ENCODE results near the gene OBSCN.

OBSCN gene

GRCh38 chr1:228207851-228208821, at the start of gene OBSCN:
OBSCN (plus strand) TSS chr1:228208044; CDS start chr1:228211784, 3,740 bp downstream.
- Histone ChIP-seq H3K4me1 (ENCODE audit: insufficient read depth, low read length) (no peaks in the 10 kb centered on the region), H3K36me3 (ENCODE audit: insufficient read depth, low read depth, low read length) (no peaks in the 10 kb centered on the region), H3K9me3 (ENCODE audit: insufficient read depth, low read depth, low read length) (no peaks in the 10 kb centered on the region), H3K4me3 (ENCODE audit: low read length) (no peak within 1 kb of the TSS), H3K27me3 (ENCODE audit: insufficient read depth, low read length) (peaks cover 34% of the 10 kb centered on the region), H3K9ac (ENCODE audit: low read depth, low read length) (no peak within 1 kb of the TSS), H3K27ac (ENCODE audit: low read length) (no peak within 1 kb of the TSS)

GRCh38 chr1:228158151-228159007, 49.5 kb upstream of the OBSCN start:
- Histone ChIP-seq H3K27me3 (ENCODE audit: insufficient read depth, low read length) (no peaks in the 10 kb centered on the region; the same call in 1 of the 2 replicates), H3K36me3 (ENCODE audit: insufficient read depth, low read depth, low read length) (no peaks in the 10 kb centered on the region), H3K9ac (ENCODE audit: low read depth, low read length) (no peak overlapping the region), H3K4me3 (ENCODE audit: low read length) (no peak overlapping the region), H3K4me1 (ENCODE audit: insufficient read depth, low read length) (peaks cover 4% of the 10 kb centered on the region; the same call in 1 of the 2 replicates), H3K9me3 (ENCODE audit: insufficient read depth, low read depth, low read length) (no peaks in the 10 kb centered on the region), H3K27ac (ENCODE audit: low read length) (no peak overlapping the region)

- Histone ChIP-seq H3K9ac (ENCODE audit: low read depth, low read length) (no peak overlapping the region), H3K27ac (ENCODE audit: low read length) (no peak overlapping the region), H3K4me1 (ENCODE audit: insufficient read depth, low read length) (peaks cover 4% of the 10 kb centered on the region; the same call in 1 of the 2 replicates)
Observed at GRCh38 chr1:228159008-228159665, 48.7 kb upstream of the OBSCN start.

GRCh38 chr1:228160201-228160761, 47.6 kb upstream of the OBSCN start:
- Histone ChIP-seq H3K9me3 (ENCODE audit: insufficient read depth, low read depth, low read length) (no peaks in the 10 kb centered on the region), H3K4me3 (ENCODE audit: low read length) (no peak overlapping the region), H3K27me3 (ENCODE audit: insufficient read depth, low read length) (no peaks in the 10 kb centered on the region; the same call in 1 of the 2 replicates), H3K36me3 (ENCODE audit: insufficient read depth, low read depth, low read length) (no peaks in the 10 kb centered on the region), H3K4me1 (ENCODE audit: insufficient read depth, low read length) (peaks cover 4% of the 10 kb centered on the region; the same call in 1 of the 2 replicates), H3K27ac (ENCODE audit: low read length) (no peak overlapping the region), H3K9ac (ENCODE audit: low read depth, low read length) (no peak overlapping the region)

More at GRCh38 chr1:228159008-228159665, 48.7 kb upstream of the OBSCN start:
- no peak overlapping the region for H3K4me3 ChIP-seq (ENCODE audit: low read length)
- H3K36me3 ChIP-seq (ENCODE audit: insufficient read depth, low read depth, low read length): no peaks in the 10 kb centered on the region
- H3K27me3 ChIP-seq (ENCODE audit: insufficient read depth, low read length): no peaks in the 10 kb centered on the region; the same call in 1 of the 2 replicates
- no peaks in the 10 kb centered on the region for H3K9me3 ChIP-seq (ENCODE audit: insufficient read depth, low read depth, low read length)

GRCh38 chr1:228161362-228161761, 46.5 kb upstream of the OBSCN start:
- no peak overlapping the region for H3K9ac ChIP-seq (ENCODE audit: low read depth, low read length)
- H3K4me1 ChIP-seq (ENCODE audit: insufficient read depth, low read length): peaks cover 4% of the 10 kb centered on the region; the same call in 1 of the 2 replicates
- no peaks in the 10 kb centered on the region for H3K36me3 ChIP-seq (ENCODE audit: insufficient read depth, low read depth, low read length)
- H3K9me3 ChIP-seq (ENCODE audit: insufficient read depth, low read depth, low read length): no peaks in the 10 kb centered on the region
- no peaks in the 10 kb centered on the region; the same call in 1 of the 2 replicates for H3K27me3 ChIP-seq (ENCODE audit: insufficient read depth, low read length)
- no peak overlapping the region for H3K27ac ChIP-seq (ENCODE audit: low read length)
- H3K4me3 ChIP-seq (ENCODE audit: low read length): no peak overlapping the region

GRCh38 chr1:228161866-228162265, 46.0 kb upstream of the OBSCN start:
- H3K4me3 ChIP-seq (ENCODE audit: low read length): no peak overlapping the region
- H3K4me1 ChIP-seq (ENCODE audit: insufficient read depth, low read length): peaks cover 9% of the 10 kb centered on the region; the same call in 1 of the 2 replicates
- H3K9ac ChIP-seq (ENCODE audit: low read depth, low read length): no peak overlapping the region

GRCh38 chr1:228162286-228163006, 45.4 kb upstream of the OBSCN start:
- H3K4me3 ChIP-seq (ENCODE audit: low read length): no peak overlapping the region
- no peak overlapping the region for H3K27ac ChIP-seq (ENCODE audit: low read length)
- no peaks in the 10 kb centered on the region for H3K36me3 ChIP-seq (ENCODE audit: insufficient read depth, low read depth, low read length)
- no peaks in the 10 kb centered on the region for H3K9me3 ChIP-seq (ENCODE audit: insufficient read depth, low read depth, low read length)
- H3K9ac ChIP-seq (ENCODE audit: low read depth, low read length): no peak overlapping the region
- no peaks in the 10 kb centered on the region; the same call in 1 of the 2 replicates for H3K27me3 ChIP-seq (ENCODE audit: insufficient read depth, low read length)
- peaks cover 9% of the 10 kb centered on the region; the same call in 1 of the 2 replicates for H3K4me1 ChIP-seq (ENCODE audit: insufficient read depth, low read length)

More at GRCh38 chr1:228161866-228162265, 46.0 kb upstream of the OBSCN start:
- Histone ChIP-seq H3K27me3 (ENCODE audit: insufficient read depth, low read length) (no peaks in the 10 kb centered on the region; the same call in 1 of the 2 replicates), H3K27ac (ENCODE audit: low read length) (no peak overlapping the region), H3K36me3 (ENCODE audit: insufficient read depth, low read depth, low read length) (no peaks in the 10 kb centered on the region), H3K9me3 (ENCODE audit: insufficient read depth, low read depth, low read length) (no peaks in the 10 kb centered on the region)

GRCh38 chr1:228163007-228163753, 44.7 kb upstream of the OBSCN start:
- Histone ChIP-seq H3K9me3 (ENCODE audit: insufficient read depth, low read depth, low read length) (no peaks in the 10 kb centered on the region), H3K4me3 (ENCODE audit: low read length) (no peak overlapping the region), H3K27ac (ENCODE audit: low read length) (no peak overlapping the region), H3K27me3 (ENCODE audit: insufficient read depth, low read length) (no peaks in the 10 kb centered on the region; the same call in 1 of the 2 replicates), H3K4me1 (ENCODE audit: insufficient read depth, low read length) (peaks cover 9% of the 10 kb centered on the region; the same call in 1 of the 2 replicates), H3K9ac (ENCODE audit: low read depth, low read length) (no peak overlapping the region), H3K36me3 (ENCODE audit: insufficient read depth, low read depth, low read length) (no peaks in the 10 kb centered on the region)

- Histone ChIP-seq H3K4me1 (ENCODE audit: insufficient read depth, low read length) (peaks cover 9% of the 10 kb centered on the region; the same call in 1 of the 2 replicates), H3K9ac (ENCODE audit: low read depth, low read length) (no peak overlapping the region), H3K27me3 (ENCODE audit: insufficient read depth, low read length) (no peaks in the 10 kb centered on the region; the same call in 1 of the 2 replicates), H3K4me3 (ENCODE audit: low read length) (no peak overlapping the region), H3K9me3 (ENCODE audit: insufficient read depth, low read depth, low read length) (no peaks in the 10 kb centered on the region), H3K27ac (ENCODE audit: low read length) (no peak overlapping the region), H3K36me3 (ENCODE audit: insufficient read depth, low read depth, low read length) (no peaks in the 10 kb centered on the region)
Observed at GRCh38 chr1:228163776-228164519, 43.9 kb upstream of the OBSCN start.
